HL-60 (cell line): ENCODE results near the gene TBL1X.

ENCODE experiments used
- CTCF ChIP-seq: IDR thresholded peaks from one replicate; pipeline ENCODE4 v1.5.1; 2011; ENCODE audit warnings: low read length, control low read depth, inconsistent platforms; ENCODE audit not compliant: insufficient read depth
- GABPA ChIP-seq: IDR thresholded peaks from 2 replicates; pipeline ENCODE4 v1.6.1; 2012; ENCODE audit warnings: low read depth
- POLR2AphosphoS5 ChIP-seq: IDR thresholded peaks from 2 replicates; pipeline ENCODE4 v1.6.1; 2012; ENCODE audit warnings: low read depth
- REST ChIP-seq: IDR thresholded peaks from 2 replicates; pipeline ENCODE4 v1.6.1; 2012; ENCODE audit warnings: low read depth; ENCODE audit not compliant: insufficient replicate concordance
- SPI1 ChIP-seq: IDR thresholded peaks from 2 replicates; pipeline ENCODE4 v1.6.1; 2012; ENCODE audit warnings: low read depth, mild to moderate bottlenecking, borderline replicate concordance

- TF ChIP-seq CTCF (no peak), GABPA (no peak), REST (no peak), POLR2AphosphoS5 (no peak), SPI1 (no peak)
Observed at GRCh38 chrX:9486786-9487387, 22.0 kb downstream of the TBL1X start.
